Sigmoid colon (tissue), 7 donors: ENCODE data around the gene MSRB2. TPM values are rescaled to one million over a fixed set of nuclear protein-coding genes. Genes with fewer than 3 reads are reported as not detected.
"Not testable (repeated sequence)": the region's sequence is repeated elsewhere in the genome, so short reads cannot be mapped to it uniquely, and the experiment has no call there.

Source experiments
- DNase-seq: peaks from one replicate; pipeline ENCODE4 v3.0.0-alpha.2; 2019
- H3K27ac ChIP-seq, 4 donors: fragments of 200-600 bp; sonication (generic); one replicate each; pipeline ENCODE4 v1.5.1; 2016 to 2019; ENCODE audit warnings: mild to moderate bottlenecking in 1 of 4
- H3K27me3 ChIP-seq, 3 donors: fragments of 200-600 bp; sonication (generic); one replicate each; pipeline ENCODE4 v1.5.1; 2019; ENCODE audit warnings: mild to moderate bottlenecking in 1 of 3
- H3K36me3 ChIP-seq, 4 donors: fragments of 200-600 bp; sonication (generic); one replicate each; pipeline ENCODE4 v1.5.1; 2016 to 2019
- H3K4me1 ChIP-seq, 4 donors: fragments of 200-600 bp; sonication (generic); one replicate each; pipeline ENCODE4 v1.5.1; 2017 to 2019
- H3K4me3 ChIP-seq, 4 donors: fragments of 200-600 bp; sonication (generic); one replicate each; pipeline ENCODE4 v1.5.1; 2017 to 2019; ENCODE audit warnings: mild to moderate bottlenecking in 2 of 4, moderate library complexity in 1 of 4
- H3K9me3 ChIP-seq, 4 donors: fragments of 200-600 bp in 3 of 4; sonication (generic) in 3 of 4; one replicate each; pipeline versions ENCODE4 v1.5.1 to v1.6.1; 2013 to 2019
- EP300 ChIP-seq, 4 donors: sonication (generic); formaldehyde crosslinking; IDR thresholded peaks; one replicate each; pipeline ENCODE4 v1.6.1; 2017; ENCODE audit warnings: antibody characterized with exemption in 4 of 4
- POLR2A ChIP-seq, 2 donors: fragments of 450-650 bp; IDR thresholded peaks; one replicate each; pipeline ENCODE4 v1.6.1; 2016; ENCODE audit warnings: antibody characterized with exemption in 2 of 2, mild to moderate bottlenecking in 2 of 2, moderate library complexity in 2 of 2
- POLR2AphosphoS5 ChIP-seq, 4 donors: sonication (generic); formaldehyde crosslinking; IDR thresholded peaks; one replicate each; pipeline ENCODE4 v1.6.1; 2017; ENCODE audit warnings: antibody characterized with exemption in 4 of 4
- WGBS, 2 donors: extraction: QIAGEN DNeasy Blood & Tissue Kit; methylation state at CpG; one replicate each; pipeline ENCODE4 v1.1.7; 2013; 5-methylcytosine and 5-hydroxymethylcytosine counted together
- intact Hi-C: fragments of 100-400 bp; cut with DNase I; formaldehyde crosslinking; loops from one replicate; pipeline ENCODE4 v1.15.1; 2023
- polyA plus RNA-seq, 3 donors: library from polyadenylated mRNA; stranded (reverse); fragments of 200-250 nt; gene quantifications; one replicate each; pipeline ENCODE4 v1.2.3, GENCODE V29; 2013
- total RNA-seq, 4 donors: library from RNA; depleted of rRNA; stranded (reverse); fragments of >200 nt; gene quantifications; one replicate each; pipeline ENCODE4 v1.1.0, GENCODE V29; 2016
- TF ChIP-seq, protein P1 (sequence below), 4 experiments: fragments of 450-650 bp in 3 of 4; fragments of 200-600 bp in 1 of 4; IDR thresholded peaks; one replicate each; pipeline ENCODE4 v1.5.1; 2016 to 2019; ENCODE audit warnings: antibody characterized with exemption in 4 of 4, mild to moderate bottlenecking in 3 of 4, moderate library complexity in 2 of 4
- donor health status: healthy with polysubstance abuse.
- donor health status: Bipolar disorder and iron deficiency.
- donor health status: healthy.

Gene MSRB2
- total and polyA plus RNA-seq, 7 donors = 16.6 to 56.3 (median 32.7) TPM

DNA sequence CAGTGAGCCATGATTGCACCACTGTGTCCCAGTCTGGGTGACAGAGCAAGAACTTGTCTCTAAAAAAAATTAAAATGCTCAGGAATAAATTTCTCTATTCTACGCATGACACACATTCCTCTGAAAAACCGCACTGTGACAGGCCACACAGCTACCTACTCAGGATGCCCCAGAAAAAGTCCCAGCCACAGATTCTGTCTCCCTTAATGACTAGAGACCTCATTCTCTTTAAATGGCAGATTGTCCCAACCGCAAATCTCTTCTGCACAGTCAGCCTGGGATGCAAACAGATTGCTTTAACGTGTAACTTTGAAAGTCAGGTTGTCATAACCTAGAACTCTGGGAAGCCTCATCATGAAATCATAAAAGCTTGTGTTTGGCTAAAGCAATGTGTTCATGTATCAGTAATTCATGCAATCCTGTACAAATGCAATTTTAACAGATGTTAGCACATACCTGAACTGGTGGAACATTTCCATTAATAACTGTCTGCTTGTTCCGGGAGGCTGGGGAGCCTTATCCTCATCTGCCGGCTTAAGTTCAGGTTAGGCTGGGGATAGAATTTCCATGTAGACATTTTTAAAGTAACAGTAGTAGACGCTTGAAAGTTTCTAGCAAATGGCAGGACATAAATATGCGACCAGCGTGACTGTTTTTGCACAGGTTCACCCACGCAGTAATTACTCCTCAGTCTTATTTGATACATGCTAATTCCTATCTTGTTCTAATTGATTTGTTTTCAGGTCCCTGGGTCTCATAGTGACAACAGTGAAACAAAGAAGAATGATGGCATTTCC is 26.2 kb upstream of the MSRB2 start:
- Histone ChIP-seq H3K27me3 (no peaks in the 10 kb centered on the region), H3K9me3 (no peaks in the 10 kb centered on the region), H3K27ac (no peak overlapping the region), H3K4me1 (peaks cover 0 to 25% (median 20%) of the 10 kb centered on the region in 4 donors), H3K4me3 (no peak overlapping the region), H3K36me3 (no peaks in the 10 kb centered on the region)
- TF ChIP-seq POLR2A (IDR thresholded peaks at IDR 0.05) = no peak
- TF ChIP-seq, protein P1, sequence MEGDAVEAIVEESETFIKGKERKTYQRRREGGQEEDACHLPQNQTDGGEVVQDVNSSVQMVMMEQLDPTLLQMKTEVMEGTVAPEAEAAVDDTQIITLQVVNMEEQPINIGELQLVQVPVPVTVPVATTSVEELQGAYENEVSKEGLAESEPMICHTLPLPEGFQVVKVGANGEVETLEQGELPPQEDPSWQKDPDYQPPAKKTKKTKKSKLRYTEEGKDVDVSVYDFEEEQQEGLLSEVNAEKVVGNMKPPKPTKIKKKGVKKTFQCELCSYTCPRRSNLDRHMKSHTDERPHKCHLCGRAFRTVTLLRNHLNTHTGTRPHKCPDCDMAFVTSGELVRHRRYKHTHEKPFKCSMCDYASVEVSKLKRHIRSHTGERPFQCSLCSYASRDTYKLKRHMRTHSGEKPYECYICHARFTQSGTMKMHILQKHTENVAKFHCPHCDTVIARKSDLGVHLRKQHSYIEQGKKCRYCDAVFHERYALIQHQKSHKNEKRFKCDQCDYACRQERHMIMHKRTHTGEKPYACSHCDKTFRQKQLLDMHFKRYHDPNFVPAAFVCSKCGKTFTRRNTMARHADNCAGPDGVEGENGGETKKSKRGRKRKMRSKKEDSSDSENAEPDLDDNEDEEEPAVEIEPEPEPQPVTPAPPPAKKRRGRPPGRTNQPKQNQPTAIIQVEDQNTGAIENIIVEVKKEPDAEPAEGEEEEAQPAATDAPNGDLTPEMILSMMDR (IDR thresholded peaks at IDR 0.05) = no peak
- no peak for TF ChIP-seq EP300 (IDR thresholded peaks at IDR 0.05)
- no peak for TF ChIP-seq POLR2AphosphoS5 (IDR thresholded peaks at IDR 0.05)
- no peak for DNase-seq
- 77 to 89% methylated on average over 10 of the region's 10 CpGs for WGBS, 2 donors
- intact Hi-C loops = loop anchor here (5.0 to 10.0 kb wide), 8 partner anchors 82 to 1067 kb away; partner anchors contain the start of genes DNAJC1 and PIP4K2A

DNA sequence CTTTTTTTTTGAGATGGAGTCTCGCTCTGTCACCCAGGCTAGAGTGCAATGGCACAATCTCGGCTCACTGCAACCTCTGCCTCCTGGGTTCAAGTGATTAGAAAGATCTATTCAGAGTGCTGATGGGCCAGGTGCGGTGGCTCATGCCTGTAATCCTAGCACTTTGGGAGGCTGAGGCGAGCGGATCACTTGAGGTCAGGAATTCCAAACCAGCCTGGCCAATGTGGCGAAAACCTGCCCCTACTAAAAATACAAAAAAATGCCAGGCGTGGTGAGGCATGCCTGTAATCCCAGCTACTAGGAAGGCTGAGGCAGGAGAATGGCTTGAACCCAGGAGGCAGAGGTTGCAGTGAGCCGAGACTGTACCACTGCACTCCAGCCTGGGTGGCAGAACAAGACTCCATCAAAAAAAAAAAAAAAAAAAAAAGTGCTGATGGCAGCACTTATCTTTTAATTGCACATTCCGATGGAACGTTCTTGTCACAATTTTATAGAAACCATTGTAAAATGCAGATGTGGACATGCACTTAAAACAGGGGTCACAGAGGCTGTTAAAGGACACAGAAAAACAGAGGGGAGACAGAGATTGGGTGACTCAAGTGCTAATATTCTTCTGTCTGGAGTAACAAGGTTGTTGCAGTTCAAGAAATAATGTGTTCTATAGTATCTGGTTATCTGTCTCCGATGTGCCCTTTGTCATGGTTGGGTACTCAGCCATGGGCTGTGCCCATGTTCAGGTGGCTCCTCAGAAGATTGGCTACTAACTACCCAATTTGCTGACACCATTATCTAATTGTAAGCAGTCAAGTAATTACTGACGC is 25.1 kb upstream of the MSRB2 start:
- H3K9me3 ChIP-seq, H3K27ac ChIP-seq, intact Hi-C loops, H3K27me3 ChIP-seq, H3K36me3 ChIP-seq, DNase-seq, H3K4me3 ChIP-seq: not testable (repeated sequence)
- WGBS, 2 donors = 82 to 88% methylated on average over 12 of the region's 12 CpGs
- H3K4me1 ChIP-seq = peaks cover 0 to 14% (median 10%) of the 10 kb centered on the region in 4 donors

- no peak for DNase-seq
- no peaks in the 10 kb centered on the region for H3K9me3 ChIP-seq
- no peak overlapping the region for H3K27ac ChIP-seq
- intact Hi-C loops = no loop called here
- no peaks in the 10 kb centered on the region for H3K36me3 ChIP-seq
- TF ChIP-seq, protein P1 (IDR thresholded peaks at IDR 0.05) = no peak
- TF ChIP-seq EP300 (IDR thresholded peaks at IDR 0.05) (no peak), POLR2A (IDR thresholded peaks at IDR 0.05) (no peak), POLR2AphosphoS5 (IDR thresholded peaks at IDR 0.05) (no peak)
- H3K4me3 ChIP-seq = no peak overlapping the region
- peaks cover 0 to 9% (median 4%) of the 10 kb centered on the region in 4 donors for H3K4me1 ChIP-seq
- no peaks in the 10 kb centered on the region for H3K27me3 ChIP-seq
- 90 to 93% methylated on average over 3 of the region's 3 CpGs for WGBS, 2 donors
Measured at GRCh38 chr10:23070913-23071218, 24.5 kb upstream of the MSRB2 start.

GRCh38 chr10:23072593-23072992 is 22.8 kb upstream of the MSRB2 start:
- DNase-seq, H3K27ac ChIP-seq, H3K4me3 ChIP-seq, intact Hi-C loops, H3K4me1 ChIP-seq, H3K9me3 ChIP-seq, H3K27me3 ChIP-seq, H3K36me3 ChIP-seq: not testable (repeated sequence)
- WGBS, 2 donors = 70 to 73% methylated on average over 3 of the region's 3 CpGs

DNA sequence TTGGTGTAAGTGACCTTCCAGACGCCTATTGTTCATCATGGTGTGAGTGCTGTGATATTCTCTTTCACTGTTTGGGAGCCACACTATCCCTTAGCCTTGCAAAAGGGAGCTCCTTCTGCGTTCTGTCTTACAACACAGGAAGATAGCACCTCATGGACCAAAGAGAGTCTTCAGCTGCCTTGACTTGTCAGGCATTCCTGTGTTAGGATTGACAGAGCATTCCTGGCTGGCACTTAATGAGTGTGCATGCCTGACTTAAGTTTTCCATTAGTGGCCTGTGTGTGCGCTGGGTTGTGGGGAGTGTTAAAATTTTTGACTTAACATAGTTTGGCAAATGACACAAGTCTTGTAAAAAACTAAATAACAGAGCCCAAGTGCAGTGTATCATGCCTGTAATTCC is 21.9 kb upstream of the MSRB2 start:
- no peaks in the 10 kb centered on the region for H3K9me3 ChIP-seq
- H3K36me3 ChIP-seq = no peaks in the 10 kb centered on the region
- no peak overlapping the region for H3K27ac ChIP-seq
- no peak overlapping the region for H3K4me3 ChIP-seq
- H3K4me1 ChIP-seq = no peaks in the 10 kb centered on the region
- H3K27me3 ChIP-seq = no peaks in the 10 kb centered on the region
- TF ChIP-seq POLR2AphosphoS5 (IDR thresholded peaks at IDR 0.05) = no peak
- no peak for TF ChIP-seq EP300 (IDR thresholded peaks at IDR 0.05)
- TF ChIP-seq, protein P1 (IDR thresholded peaks at IDR 0.05) = no peak
- no peak for DNase-seq
- intact Hi-C loops = no loop called here
- WGBS, 2 donors = 93 to 94% methylated on average over 3 of the region's 3 CpGs
